H1 (cell line): ENCODE data around the gene BGN. TPM values are rescaled to one million over a fixed set of nuclear protein-coding genes. Genes with fewer than 3 reads are reported as not detected.

Source experiments
- CTCF ChIA-PET: fragments of 300-600 bp; sonication (Branson Sonifier 250); formaldehyde crosslinking; loops from one replicate; lab custom pipeline; 2021; ENCODE audit not compliant: partially characterized antibody; lab: Charles Lee
- POLR2A ChIA-PET: fragments of 300-600 bp; sonication (Branson Sonifier 250); formaldehyde crosslinking; loops from one replicate; lab custom pipeline; 2021; ENCODE audit warnings: inconsistent platforms; ENCODE audit not compliant: partially characterized antibody; lab: Charles Lee
- DNase-seq, 2 experiments: peaks; one replicate each; pipeline versions ENCODE4 v3.0.0 to v3.0.0-alpha.2; 2010 to 2022; ENCODE audit warnings: low spot score in 2 of 2, low read depth in 1 of 2, mixed read lengths in 1 of 2
- FAIRE-seq: peaks from 2 replicates; lab custom pipeline; 2011; peaks lifted over from hg19 to GRCh38; lab: Jason Lieb, UNC
- H2AFZ ChIP-seq: 2 replicates; pipeline ENCODE4 v1.8.1; 2012; ENCODE audit warnings: low read length, inconsistent platforms
- H2AK5ac ChIP-seq: 2 replicates; pipeline ENCODE4 v1.6.1; 2013; ENCODE audit warnings: low read depth, low read length
- H2BK120ac ChIP-seq: replicated peaks from 2 replicates; pipeline ENCODE3; 2013; ENCODE audit warnings: low read depth, low read length, inconsistent platforms
- H2BK12ac ChIP-seq: 2 replicates; pipeline ENCODE4 v1.6.1; 2013; ENCODE audit warnings: low read depth, low read length
- H2BK15ac ChIP-seq: 2 replicates; pipeline ENCODE4 v1.6.1; 2013; ENCODE audit warnings: low read length
- H2BK20ac ChIP-seq: 2 replicates; pipeline ENCODE4 v1.6.1; 2013; ENCODE audit warnings: low read length
- H2BK5ac ChIP-seq: 2 replicates; pipeline ENCODE4 v1.6.1; 2013; ENCODE audit warnings: low read depth, low read length
- H3K14ac ChIP-seq: 2 replicates; pipeline ENCODE4 v1.6.1; 2013; ENCODE audit warnings: inconsistent platforms; ENCODE audit not compliant: insufficient read length
- H3K18ac ChIP-seq: 2 replicates; pipeline ENCODE4 v1.6.1; 2013; ENCODE audit warnings: low read length; ENCODE audit errors: extremely low read depth
- H3K23ac ChIP-seq: 2 replicates; pipeline ENCODE4 v1.6.1; 2013; ENCODE audit warnings: inconsistent platforms; ENCODE audit not compliant: insufficient read length
- H3K23me2 ChIP-seq: 2 replicates; pipeline ENCODE4 v1.6.1; 2013; ENCODE audit warnings: low read depth, low read length
- H3K27ac ChIP-seq: 2 replicates; pipeline ENCODE4 v1.6.1; 2011; ENCODE audit warnings: low read depth, low read length, inconsistent platforms
- H3K27me3 ChIP-seq, 4 experiments: replicated peaks in 1 of 4; 1 replicate in 1 of 4; 2 replicates in 3 of 4; pipeline versions ENCODE4 v1.6.1 to v1.8.1; 2011 to 2013; ENCODE audit warnings: low read length in 3 of 4, mild to moderate bottlenecking in 3 of 4, inconsistent platforms in 2 of 4, mixed read lengths in 2 of 4, moderate library complexity in 1 of 4; ENCODE audit not compliant: control insufficient read depth in 3 of 4, insufficient read depth in 3 of 4; ENCODE audit errors: extremely low read depth in 1 of 4
- H3K36me3 ChIP-seq, 4 experiments: 2 replicates each; pipeline versions ENCODE4 v1.6.1 to v1.8.1; 2011 to 2013; ENCODE audit warnings: mild to moderate bottlenecking in 4 of 4, low read length in 3 of 4, moderate library complexity in 2 of 4, control low read depth in 1 of 4, inconsistent platforms in 1 of 4; ENCODE audit not compliant: insufficient read depth in 4 of 4, control insufficient read depth in 2 of 4
- H3K4ac ChIP-seq: replicated peaks from 2 replicates; pipeline ENCODE3; 2013; ENCODE audit warnings: low read length, low read depth, mixed read lengths, inconsistent platforms; ENCODE audit not compliant: insufficient read length
- H3K4me1 ChIP-seq, 4 experiments: replicated peaks in 1 of 4; 1 replicate in 1 of 4; 2 replicates in 3 of 4; pipeline versions ENCODE4 v1.6.1 to v1.8.1; 2011 to 2013; ENCODE audit warnings: low read length in 3 of 4, inconsistent platforms in 2 of 4, mixed read lengths in 1 of 4; ENCODE audit not compliant: insufficient read depth in 4 of 4, control insufficient read depth in 3 of 4
- H3K4me2 ChIP-seq, 2 experiments: 2 replicates each; pipeline versions ENCODE4 v1.6.1 to v1.8.1; 2011 to 2013; ENCODE audit warnings: low read depth in 2 of 2, low read length in 2 of 2, control low read depth in 1 of 2, inconsistent platforms in 1 of 2, mild to moderate bottlenecking in 1 of 2; ENCODE audit not compliant: insufficient read depth in 1 of 2
- H3K4me3 ChIP-seq, 4 experiments: fragments of 200-600, 300-600 bp in 1 of 4; sonication (generic), shearing (Covaris generic), sonication (Bioruptor Twin) in 1 of 4; 2 replicates each; pipeline versions ENCODE4 v1.5.1 to v1.8.1; 2011 to 2016; ENCODE audit warnings: low read length in 4 of 4, low read depth in 3 of 4, control low read depth in 2 of 4, inconsistent platforms in 2 of 4, mild to moderate bottlenecking in 2 of 4, mixed read lengths in 1 of 4, moderate library complexity in 1 of 4; ENCODE audit not compliant: insufficient read depth in 2 of 4; ENCODE audit errors: extremely low read depth in 1 of 4
- H3K56ac ChIP-seq: replicated peaks from 2 replicates; pipeline ENCODE3; 2013; ENCODE audit warnings: low read depth, mild to moderate bottlenecking, mixed read lengths, low read length, inconsistent platforms; ENCODE audit not compliant: insufficient read length
- H3K79me1 ChIP-seq: 2 replicates; pipeline ENCODE4 v1.6.1; 2013; ENCODE audit warnings: low read depth, low read length, control low read depth
- H3K79me2 ChIP-seq, 2 experiments: 2 replicates each; pipeline versions ENCODE4 v1.6.1 to v1.8.1; 2012 to 2013; ENCODE audit warnings: low read length in 2 of 2, mild to moderate bottlenecking in 2 of 2, inconsistent platforms in 1 of 2; ENCODE audit not compliant: insufficient read depth in 2 of 2, control insufficient read depth in 1 of 2
- H3K9ac ChIP-seq, 4 experiments: replicated peaks in 1 of 4; 1 replicate in 1 of 4; 2 replicates in 3 of 4; pipeline versions ENCODE4 v1.6.1 to v1.8.1; 2011 to 2013; ENCODE audit warnings: low read depth in 3 of 4, low read length in 3 of 4, control low read depth in 2 of 4, mild to moderate bottlenecking in 2 of 4, moderate library complexity in 2 of 4, inconsistent platforms in 1 of 4; ENCODE audit errors: extremely low read depth in 1 of 4
- H3K9me3 ChIP-seq, 2 experiments: 2 replicates each; pipeline versions ENCODE4 v1.6.1 to v1.8.1; 2012 to 2013; ENCODE audit warnings: mild to moderate bottlenecking in 2 of 2, moderate library complexity in 2 of 2, control low read depth in 1 of 2, inconsistent platforms in 1 of 2, low read depth in 1 of 2, low read length in 1 of 2, mixed read lengths in 1 of 2; ENCODE audit not compliant: insufficient read depth in 2 of 2
- H4K20me1 ChIP-seq, 2 experiments: replicated peaks in 1 of 2; 2 replicates each; pipeline versions ENCODE3 to v1.8.1; 2011 to 2013; ENCODE audit warnings: inconsistent platforms in 2 of 2, low read length in 2 of 2, mild to moderate bottlenecking in 1 of 2; ENCODE audit not compliant: insufficient read depth in 2 of 2, control insufficient read depth in 1 of 2
- H4K5ac ChIP-seq: 2 replicates; pipeline ENCODE4 v1.6.1; 2013; ENCODE audit warnings: low read length, low read depth, mixed read lengths, inconsistent platforms; ENCODE audit not compliant: insufficient read length
- H4K8ac ChIP-seq: 2 replicates; pipeline ENCODE4 v1.8.0; 2013; ENCODE audit warnings: mild to moderate bottlenecking, moderate library complexity, low read length, inconsistent platforms; ENCODE audit not compliant: insufficient read depth; ENCODE audit errors: extremely low read depth
- H4K91ac ChIP-seq: replicated peaks from 2 replicates; pipeline ENCODE3; 2013; ENCODE audit warnings: low read length, mixed read lengths, inconsistent platforms; ENCODE audit not compliant: insufficient read length
- RBBP5 ChIP-seq: IDR thresholded peaks from 2 replicates; pipeline ENCODE4 v1.7.1; 2012; ENCODE audit warnings: low read depth, mild to moderate bottlenecking, inconsistent platforms, low read length, moderate library complexity, borderline replicate concordance
- SP1 ChIP-seq: IDR thresholded peaks from 2 replicates; pipeline ENCODE4 v1.6.1; 2011; ENCODE audit warnings: low read depth, low read length
- WGBS, 2 experiments: shearing (Covaris generic) in 1 of 2; methylation state at CpG; one replicate each; pipeline versions ENCODE4 v1.1.6 to v1.1.7; 2013 to 2015; ENCODE audit warnings: low lambda C conversion rate in 2 of 2, mixed read lengths in 2 of 2, inconsistent platforms in 1 of 2, low coverage in 1 of 2, missing lambda C conversion rate in 1 of 2; ENCODE audit not compliant: insufficient replicate concordance in 2 of 2, insufficient coverage in 1 of 2, insufficient read length in 1 of 2; ENCODE audit errors: extremely low coverage in 1 of 2, missing lambda C conversion rate in 1 of 2; 5-methylcytosine and 5-hydroxymethylcytosine counted together
- polyA plus RNA-seq, 7 experiments: library from polyadenylated mRNA; depleted of rRNA in 3 of 7; stranded (reverse) in 5 of 7; unstranded in 2 of 7; fragments of >200 nt in 5 of 7; fragments of 200-250 nt in 2 of 7; gene quantifications; 1 replicate in 5 of 7; 2 replicates in 1 of 7; 4 replicates in 1 of 7; pipeline versions ENCODE4 v1.2.1 to v1.2.3, GENCODE V29; 2011 to 2013; ENCODE audit warnings: missing spikeins in 2 of 7, mixed read lengths in 2 of 7
- total RNA-seq: library from RNA; stranded (reverse); fragmentation: NEBNext Ultra II Directional; extraction: Animal tissue kit (Norgen Biotek cat#: 25700); gene quantifications from 2 replicates; pipeline ENCODE4 v1.2.1, GENCODE V29; 2021

Gene BGN
- total and polyA plus RNA-seq, 2 of the 8 experiments (the other 6 are each of a cell fraction or from before 2014, with no cell fraction given) = 1.8 to 2.4 TPM

DNA sequence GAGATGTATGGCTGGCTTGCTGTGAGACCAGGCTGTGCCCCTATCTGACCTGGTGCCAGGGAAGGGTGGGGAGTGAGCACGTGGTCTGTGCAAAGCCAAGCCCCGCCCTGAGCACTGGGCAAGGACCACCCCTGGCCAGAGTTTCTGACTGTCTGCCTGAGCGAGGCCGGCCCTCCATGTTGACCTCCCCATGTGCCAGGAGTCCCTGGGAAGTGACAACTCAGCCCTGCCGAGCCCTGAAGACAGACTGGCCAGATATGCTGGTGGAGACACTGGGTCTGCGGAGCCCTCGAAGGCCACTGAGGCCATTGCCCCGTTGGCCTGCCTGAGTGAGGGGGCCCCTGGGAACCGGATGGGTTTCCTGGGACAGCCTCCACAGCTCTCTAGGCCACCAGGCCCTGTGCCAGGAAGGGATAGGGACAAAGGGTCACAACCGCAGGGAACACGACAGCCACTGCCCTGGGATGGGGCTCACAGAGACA is 7.1 kb upstream of the BGN start:
- H3K18ac ChIP-seq = no peak overlapping the region
- peaks cover 0 to 15% (median 3%) of the 10 kb centered on the region in 4 experiments; a peak in 4 of 7 replicates for H3K4me1 ChIP-seq
- no peaks in the 10 kb centered on the region for H3K27me3 ChIP-seq
- no peak overlapping the region for H3K14ac ChIP-seq
- H3K9me3 ChIP-seq = no peaks in the 10 kb centered on the region
- no peak for TF ChIP-seq RBBP5
- TF ChIP-seq SP1 = no peak
- TF ChIP-seq, all 59 proteins: peak for 0
- Histone ChIP-seq H3K79me2 (no peaks in the 10 kb centered on the region), H2BK20ac (no peak overlapping the region), H3K56ac (no peak overlapping the region), H3K79me1 (no peaks in the 10 kb centered on the region), H3K23ac (no peak overlapping the region), H2BK5ac (no peak overlapping the region), H3K4ac (no peak overlapping the region), H3K9ac (no peak overlapping the region), H4K8ac (no peak overlapping the region), H3K4me3 (no peak overlapping the region), H2BK12ac (no peak overlapping the region), H2AK5ac (no peak overlapping the region), H3K23me2 (no peaks in the 10 kb centered on the region), H2BK15ac (no peak overlapping the region), H3K27ac (no peak overlapping the region), H2BK120ac (no peak overlapping the region), H3K36me3 (no peaks in the 10 kb centered on the region), H3K4me2 (no peak overlapping the region), H2AFZ (no peak overlapping the region), H4K20me1 (no peaks in the 10 kb centered on the region), H4K5ac (no peak overlapping the region), H4K91ac (no peak overlapping the region)
- POLR2A ChIA-PET = no interaction called here
- FAIRE-seq = no peak
- WGBS, 2 experiments = 92% methylated on average over 4 of the region's 11 CpGs; no CpG with 5 or more reads in 1 of the 2 experiments
- no peak for DNase-seq
- CTCF ChIA-PET = interaction anchor here (0.7 to 0.9 kb wide), 2 partner anchors 10 to 27 kb away, joined by 3 read pairs; no protein-coding TSS in a partner anchor
